IMR-90 (cell line): ENCODE measurements around the gene NUP210. TPM values are rescaled to one million over a fixed set of nuclear protein-coding genes. Genes with fewer than 3 reads are reported as not detected.

ENCODE experiments used
- ATAC-seq: fragments of 200-7000 bp; cut with Tn5 transposase; 2 replicates; pipeline ENCODE4 v1.9.1; 2020; ENCODE audit warnings: low read depth, mild to moderate bottlenecking, moderate library complexity
- BruUV-seq: library from RNA; stranded (reverse); fragments of 400-500 nt; replicated peaks from 2 replicates; lab custom pipeline; 2021; lab: Mats Ljungman, UMichigan
- CTCF ChIA-PET: fragments of 300-600 bp; formaldehyde crosslinking; extraction: SDS; loops from one replicate; lab custom pipeline; 2021; ENCODE audit warnings: antibody characterized with exemption; lab: Yijun Ruan, JAX
- POLR2A ChIA-PET: fragments of 300-600 bp; sonication (Branson Sonifier 250); formaldehyde crosslinking; loops from one replicate; lab custom pipeline; 2022; ENCODE audit warnings: antibody characterized with exemption; ENCODE audit not compliant: unreplicated experiment; lab: Charles Lee
- DNase-seq: peaks from one replicate; pipeline ENCODE4 v3.0.0; 2013
- H2AFZ ChIP-seq: replicated peaks from 2 replicates; pipeline ENCODE3; 2013; ENCODE audit warnings: low read length, mild to moderate bottlenecking; ENCODE audit not compliant: poor library complexity
- H2AK5ac ChIP-seq: 2 replicates; pipeline ENCODE4 v1.6.1; 2013; ENCODE audit warnings: low read depth, low read length, inconsistent platforms
- H2AK9ac ChIP-seq: replicated peaks from 2 replicates; pipeline ENCODE3; 2013; ENCODE audit warnings: mild to moderate bottlenecking, low read depth, low read length, moderate library complexity; ENCODE audit not compliant: poor library complexity
- H2BK120ac ChIP-seq: 2 replicates; pipeline ENCODE4 v1.6.1; 2013; ENCODE audit warnings: low read depth, low read length, inconsistent platforms
- H2BK15ac ChIP-seq: 3 replicates; pipeline ENCODE4 v1.6.1; 2013; ENCODE audit warnings: low read depth, low read length, inconsistent platforms
- H2BK20ac ChIP-seq: 2 replicates; pipeline ENCODE4 v1.6.1; 2013; ENCODE audit warnings: low read depth, mild to moderate bottlenecking, inconsistent platforms, low read length, moderate library complexity
- H2BK5ac ChIP-seq: 2 replicates; pipeline ENCODE4 v1.6.1; 2013; ENCODE audit warnings: mild to moderate bottlenecking, low read depth, low read length, inconsistent platforms; ENCODE audit not compliant: poor library complexity, severe bottlenecking
- H3K14ac ChIP-seq: replicated peaks from 2 replicates; pipeline ENCODE4 v1.6.1; 2013; ENCODE audit warnings: low read depth, low read length, inconsistent platforms
- H3K18ac ChIP-seq: 2 replicates; pipeline ENCODE4 v1.6.1; 2013; ENCODE audit warnings: low read depth, low read length, control low read depth
- H3K23ac ChIP-seq: 2 replicates; pipeline ENCODE4 v1.6.1; 2013; ENCODE audit warnings: low read depth, low read length, inconsistent platforms
- H3K27ac ChIP-seq: 2 replicates; pipeline ENCODE4 v1.5.1; 2013; ENCODE audit warnings: mild to moderate bottlenecking, control low read depth, low read length; ENCODE audit not compliant: insufficient read depth
- H3K27me3 ChIP-seq: 2 replicates; pipeline ENCODE4 v1.6.1; 2013; ENCODE audit warnings: low read length; ENCODE audit not compliant: control insufficient read depth, insufficient read depth
- H3K36me3 ChIP-seq: 2 replicates; pipeline ENCODE4 v1.6.1; 2013; ENCODE audit warnings: low read length, mixed read lengths; ENCODE audit not compliant: control insufficient read depth, insufficient read depth
- H3K4ac ChIP-seq: 2 replicates; pipeline ENCODE4 v1.6.1; 2013; ENCODE audit warnings: low read depth, low read length, inconsistent platforms
- H3K4me1 ChIP-seq: 2 replicates; pipeline ENCODE4 v1.6.1; 2013; ENCODE audit warnings: low read length, mixed read lengths; ENCODE audit not compliant: control insufficient read depth, insufficient read depth
- H3K4me2 ChIP-seq: 2 replicates; pipeline ENCODE4 v1.6.1; 2013; ENCODE audit warnings: low read depth, mild to moderate bottlenecking, control low read depth, low read length, moderate library complexity
- H3K4me3 ChIP-seq: 2 replicates; pipeline ENCODE4 v1.5.1; 2013; ENCODE audit warnings: low read depth, mild to moderate bottlenecking, control low read depth, low read length, moderate library complexity; ENCODE audit not compliant: insufficient read depth
- H3K56ac ChIP-seq: 2 replicates; pipeline ENCODE4 v1.6.1; 2013; ENCODE audit warnings: low read length, inconsistent platforms; ENCODE audit not compliant: insufficient read depth; ENCODE audit errors: extremely low read depth
- H3K79me1 ChIP-seq, 2 experiments: 2 replicates each; pipeline ENCODE4 v1.6.1; 2013; ENCODE audit warnings: low read length in 2 of 2, inconsistent platforms in 1 of 2, low read depth in 1 of 2
- H3K9ac ChIP-seq: 2 replicates; pipeline ENCODE4 v1.6.1; 2013; ENCODE audit warnings: low read depth, low read length, control low read depth
- H3K9me1 ChIP-seq: 2 replicates; pipeline ENCODE4 v1.6.1; 2013; ENCODE audit warnings: low read length, inconsistent platforms; ENCODE audit not compliant: insufficient read depth
- H3K9me3 ChIP-seq: 2 replicates; pipeline ENCODE4 v1.6.1; 2013; ENCODE audit warnings: low read length; ENCODE audit not compliant: control insufficient read depth, insufficient read depth
- H4K20me1 ChIP-seq: 2 replicates; pipeline ENCODE4 v1.6.1; 2013; ENCODE audit warnings: low read length, inconsistent platforms; ENCODE audit not compliant: insufficient read depth
- H4K5ac ChIP-seq: 2 replicates; pipeline ENCODE4 v1.6.1; 2013; ENCODE audit warnings: mild to moderate bottlenecking, low read depth, low read length, control low read depth
- H4K8ac ChIP-seq, 2 experiments: 2 replicates each; pipeline ENCODE4 v1.6.1; 2013; ENCODE audit warnings: low read depth in 2 of 2, low read length in 2 of 2, control low read depth in 1 of 2, inconsistent platforms in 1 of 2
- H4K91ac ChIP-seq: 2 replicates; pipeline ENCODE4 v1.6.1; 2013; ENCODE audit warnings: low read depth, low read length, inconsistent platforms; ENCODE audit not compliant: insufficient read depth
- NFE2L2 ChIP-seq: fragments of 150-350 bp; IDR thresholded peaks from 2 replicates; pipeline ENCODE4 v1.6.1; 2016; ENCODE audit warnings: low read depth, mild to moderate bottlenecking, low read length
- RCOR1 ChIP-seq: IDR thresholded peaks from 2 replicates; pipeline ENCODE4 v1.6.1; 2012; ENCODE audit warnings: mild to moderate bottlenecking, low read length, improper control_type of control experiment; ENCODE audit not compliant: insufficient replicate concordance
- WGBS, 2 experiments: methylation state at CpG; one replicate each; pipeline versions ENCODE4 v1.1.5 to v1.1.7; 2013; ENCODE audit warnings: missing lambda C conversion rate in 2 of 2; ENCODE audit not compliant: insufficient read length in 1 of 2; ENCODE audit errors: extremely low coverage in 2 of 2; 5-methylcytosine and 5-hydroxymethylcytosine counted together
- dilution Hi-C: fragments of 300-500 bp; cut with HindIII; formaldehyde crosslinking; loops from one replicate; pipeline ENCODE4 v1.14.3; 2018; ENCODE audit warnings: low sequenced_read_pairs; ENCODE audit not compliant: unreplicated experiment
- in situ Hi-C: fragments of 300-500 bp; cut with MboI; formaldehyde crosslinking; loops from 3 replicates; pipeline ENCODE4 v1.14.3; 2019; ENCODE audit warnings: low sequenced_read_pairs, inconsistent platforms, mixed read lengths
- intact Hi-C: fragments of 100-400 bp; cut with micrococcal nuclease; formaldehyde crosslinking; loops from 2 replicates; pipeline ENCODE4 v1.10.0; 2022
- polyA plus RNA-seq, 3 experiments: library from polyadenylated mRNA; depleted of rRNA; stranded (reverse); fragments of >200 nt; gene quantifications; 2 replicates each; pipeline ENCODE4 v1.2.3, GENCODE V29; 2012; ENCODE audit warnings: low replicate concordance in 1 of 3
- total RNA-seq: library from RNA; depleted of rRNA; stranded (reverse); fragments of >200 nt; gene quantifications from 2 replicates; pipeline ENCODE4 v1.2.3, GENCODE V29; 2012

Gene NUP210
- total and polyA plus RNA-seq, 2 of the 4 experiments (the other 2 are of a cell fraction): under 0.01 to 0.03 TPM

DNA sequence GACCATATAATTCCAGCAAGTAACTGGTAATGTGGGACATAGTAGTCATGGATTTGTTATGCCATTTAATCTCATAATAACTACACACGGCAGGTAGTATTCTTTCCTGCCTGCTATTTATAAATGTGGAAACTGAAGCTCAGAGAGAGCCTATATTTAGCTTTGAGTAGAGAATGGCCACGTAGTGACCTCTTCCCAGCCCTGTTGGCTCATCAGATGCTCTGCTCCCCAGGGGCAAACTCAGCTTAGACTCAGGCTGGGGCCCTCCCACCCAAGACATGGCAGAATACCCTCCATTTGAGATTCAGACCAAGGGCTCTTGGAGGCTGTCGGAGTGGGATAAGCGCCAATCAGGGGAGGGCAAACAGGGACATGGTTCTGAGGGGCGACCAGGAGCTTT, 42.7 kb upstream of the NUP210 start:
- no peak overlapping the region for H2AK5ac ChIP-seq
- no peak overlapping the region for H2AFZ ChIP-seq
- no peaks in the 10 kb centered on the region for H3K9me3 ChIP-seq
- in situ Hi-C loops (no loop called here), dilution Hi-C loops (no loop called here), intact Hi-C loops (no loop called here)
- H2AK9ac ChIP-seq: no peak overlapping the region
- CTCF ChIA-PET: no interaction called here
- no peak overlapping the region for H4K91ac ChIP-seq
- no peak overlapping the region for H4K8ac ChIP-seq
- no peaks in the 10 kb centered on the region for H4K20me1 ChIP-seq
- H3K36me3 ChIP-seq: no peaks in the 10 kb centered on the region
- H3K79me1 ChIP-seq: no peaks in the 10 kb centered on the region
- no peaks in the 10 kb centered on the region for H3K9me1 ChIP-seq
- no peak overlapping the region for H2BK5ac ChIP-seq
- DNase-seq (no peak), ATAC-seq (no peak)
- H2BK20ac ChIP-seq: no peak overlapping the region
- peaks cover 35% of the 10 kb centered on the region for H3K27me3 ChIP-seq
- no peak overlapping the region for H3K18ac ChIP-seq
- H4K5ac ChIP-seq: no peak overlapping the region
- H3K23ac ChIP-seq: no peak overlapping the region
- POLR2A ChIA-PET: no interaction called here
- H3K4me2 ChIP-seq: no peak overlapping the region
- no peak overlapping the region for H2BK120ac ChIP-seq
- no TSS peak for BruUV-seq
- H3K4me1 ChIP-seq: no peaks in the 10 kb centered on the region
- H3K27ac ChIP-seq: no peak overlapping the region
- no peak overlapping the region for H3K4ac ChIP-seq
- H3K14ac ChIP-seq: no peak overlapping the region
- no CpG with 5 or more reads among the region's 5 CpGs for WGBS, 2 experiments
- no peak overlapping the region for H3K9ac ChIP-seq
- no peak overlapping the region for H2BK15ac ChIP-seq
- TF ChIP-seq NFE2L2: no peak
- no peak for TF ChIP-seq RCOR1
- H3K56ac ChIP-seq: no peak overlapping the region
- H3K4me3 ChIP-seq: no peak overlapping the region
